Astrocyte of the cerebellum (primary cell): ENCODE data around the gene NXF1.
"Not testable (repeated sequence)": the region's sequence is repeated elsewhere in the genome, so short reads cannot be mapped to it uniquely, and the experiment has no call there.

Experiments
- DNase-seq: peaks from one replicate; pipeline ENCODE4 v3.0.0-alpha.2; 2011; ENCODE audit warnings: low read depth
- H3K4me3 ChIP-seq: 2 replicates; pipeline ENCODE4 v1.5.1; 2011; ENCODE audit warnings: mild to moderate bottlenecking, low read depth, low read length, moderate library complexity
- in situ Hi-C: cut with HindIII; loops from 2 replicates; pipeline ENCODE4 v1.10.0; 2017; ENCODE audit warnings: low sequenced_read_pairs
- TF ChIP-seq, protein P1 (sequence below): IDR thresholded peaks from 2 replicates; pipeline ENCODE4 v1.5.1; 2012; ENCODE audit warnings: low read length, low read depth, moderate library complexity, mild to moderate bottlenecking; ENCODE audit errors: missing control alignments

The NXF1 gene

GRCh38 chr11:62771144-62772021 lies 33.9 kb downstream of the NXF1 start, which contains the start of gene TAF6L:
TAF6L (plus strand) TSS chr11:62771396; CDS start chr11:62775784, 4,388 bp downstream.
- in situ Hi-C loops: no loop called here
- peak; percentile 91 for DNase-seq
- H3K4me3 ChIP-seq: peak within 1 kb of the TSS; percentile 59
- TF ChIP-seq, protein P1, sequence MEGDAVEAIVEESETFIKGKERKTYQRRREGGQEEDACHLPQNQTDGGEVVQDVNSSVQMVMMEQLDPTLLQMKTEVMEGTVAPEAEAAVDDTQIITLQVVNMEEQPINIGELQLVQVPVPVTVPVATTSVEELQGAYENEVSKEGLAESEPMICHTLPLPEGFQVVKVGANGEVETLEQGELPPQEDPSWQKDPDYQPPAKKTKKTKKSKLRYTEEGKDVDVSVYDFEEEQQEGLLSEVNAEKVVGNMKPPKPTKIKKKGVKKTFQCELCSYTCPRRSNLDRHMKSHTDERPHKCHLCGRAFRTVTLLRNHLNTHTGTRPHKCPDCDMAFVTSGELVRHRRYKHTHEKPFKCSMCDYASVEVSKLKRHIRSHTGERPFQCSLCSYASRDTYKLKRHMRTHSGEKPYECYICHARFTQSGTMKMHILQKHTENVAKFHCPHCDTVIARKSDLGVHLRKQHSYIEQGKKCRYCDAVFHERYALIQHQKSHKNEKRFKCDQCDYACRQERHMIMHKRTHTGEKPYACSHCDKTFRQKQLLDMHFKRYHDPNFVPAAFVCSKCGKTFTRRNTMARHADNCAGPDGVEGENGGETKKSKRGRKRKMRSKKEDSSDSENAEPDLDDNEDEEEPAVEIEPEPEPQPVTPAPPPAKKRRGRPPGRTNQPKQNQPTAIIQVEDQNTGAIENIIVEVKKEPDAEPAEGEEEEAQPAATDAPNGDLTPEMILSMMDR: no peak

- TF ChIP-seq, protein P1: no peak
- H3K4me3 ChIP-seq: peak overlapping the region; percentile 59
- in situ Hi-C loops: no loop called here
- no peak for DNase-seq
Measured at GRCh38 chr11:62770778-62771143, 34.5 kb downstream of the NXF1 start.

DNA sequence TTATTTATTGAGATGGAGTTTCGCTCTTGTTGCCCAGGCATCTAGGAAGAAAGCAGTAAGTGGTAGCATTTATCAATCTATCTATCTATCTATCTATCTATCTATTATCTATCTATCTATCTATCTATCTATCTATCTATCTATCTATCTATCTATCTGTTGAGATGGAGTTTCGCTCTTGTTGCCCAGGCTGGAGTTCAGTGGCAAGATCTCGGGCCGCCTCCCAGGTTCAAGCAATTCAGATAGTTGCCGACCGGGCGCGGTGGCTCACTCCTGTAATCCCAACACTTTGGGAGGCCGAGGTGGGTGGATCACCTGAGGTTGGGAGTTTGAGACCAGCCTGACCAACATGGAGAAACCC lies 44.4 kb downstream of the NXF1 start:
- peak overlapping the region; percentile 60 for H3K4me3 ChIP-seq
- DNase-seq, in situ Hi-C loops: not testable (repeated sequence)

DNA sequence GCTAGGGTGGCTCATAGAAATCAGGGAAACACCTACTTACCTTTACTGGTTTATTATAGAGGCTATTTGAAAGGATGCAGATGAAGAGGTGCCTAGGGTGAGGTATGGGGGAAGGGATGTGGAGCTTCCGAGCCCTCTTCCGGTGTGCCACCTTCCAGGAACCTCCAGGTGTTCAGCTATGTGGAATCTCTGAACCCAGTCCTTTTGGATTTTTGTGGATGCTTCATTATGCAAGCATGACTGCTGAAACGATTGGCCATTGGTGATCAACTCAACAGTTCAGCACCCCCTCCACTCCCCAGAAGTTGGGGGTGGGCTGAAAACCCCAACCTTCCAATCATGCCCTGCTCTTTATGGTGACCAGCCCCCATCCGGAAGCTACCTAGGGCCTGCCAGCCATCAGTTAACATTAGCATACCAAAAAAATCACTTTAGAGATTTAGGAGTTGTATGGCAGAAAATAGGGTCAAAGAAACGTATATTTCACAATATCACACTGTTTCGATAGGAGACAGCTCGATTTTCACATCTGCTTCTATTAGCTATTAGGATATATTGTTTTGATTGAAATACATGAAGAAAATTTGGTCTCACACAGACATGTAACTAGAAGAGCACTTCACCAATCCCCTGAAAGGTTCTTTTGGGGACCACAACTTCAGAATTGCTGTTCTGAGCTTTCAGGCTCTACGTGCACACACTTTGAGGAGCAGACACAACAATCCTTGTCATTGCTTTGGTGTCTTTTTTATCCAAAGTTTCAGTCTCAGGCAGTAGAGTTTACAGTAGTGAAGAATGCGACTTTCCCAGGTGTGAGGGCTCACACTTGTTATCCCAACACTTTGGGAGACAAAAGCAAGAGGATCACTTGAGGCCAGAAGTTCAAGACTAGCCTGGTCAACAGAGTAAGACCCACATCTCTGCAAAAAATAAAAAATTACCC lies 47.1 kb downstream of the NXF1 start:
- in situ Hi-C loops: no loop called here
- H3K4me3 ChIP-seq: no peak overlapping the region
- no peak for DNase-seq
- TF ChIP-seq, protein P1: no peak

- TF ChIP-seq, protein P1: no peak
- no peak for DNase-seq
- in situ Hi-C loops: no loop called here
- no peak overlapping the region for H3K4me3 ChIP-seq
Measured at GRCh38 chr11:62755086-62755615, 50.1 kb downstream of the NXF1 start.

- in situ Hi-C loops: no loop called here
- TF ChIP-seq, protein P1: no peak
- peak; percentile 99 for DNase-seq
- peak within 1 kb of the TSS; percentile 74 for H3K4me3 ChIP-seq
Measured at GRCh38 chr11:62753736-62754603, 51.3 kb downstream of the NXF1 start, which contains the start of gene ZBTB3. ZBTB3 (minus strand) TSS chr11:62754160; CDS start chr11:62753664, 496 bp downstream.
